Activated T-helper 1 cell treated with anti-CD3 and anti-CD28 coated beads, Interleukin-2, amount 50 U/mL, for 16 hours (primary cell): ENCODE results near the gene SKIC3.

Experiments
- DNase-seq, 2 donors: peaks; one replicate each; pipeline ENCODE4 v3.0.0-alpha.2; 2020; ENCODE audit warnings: low read depth in 1 of 2, low spot score in 1 of 2

The SKIC3 gene

GRCh38 chr5:95531491-95531890, 23.3 kb downstream of the SKIC3 start:
- no peak for DNase-seq

- DNase-seq = no peak
Observed at GRCh38 chr5:95530416-95530815, 24.4 kb downstream of the SKIC3 start.

GRCh38 chr5:95528565-95528964, 26.2 kb downstream of the SKIC3 start:
- no peak for DNase-seq

- no peak for DNase-seq
Observed at GRCh38 chr5:95526871-95527270, 27.9 kb downstream of the SKIC3 start.

DNA sequence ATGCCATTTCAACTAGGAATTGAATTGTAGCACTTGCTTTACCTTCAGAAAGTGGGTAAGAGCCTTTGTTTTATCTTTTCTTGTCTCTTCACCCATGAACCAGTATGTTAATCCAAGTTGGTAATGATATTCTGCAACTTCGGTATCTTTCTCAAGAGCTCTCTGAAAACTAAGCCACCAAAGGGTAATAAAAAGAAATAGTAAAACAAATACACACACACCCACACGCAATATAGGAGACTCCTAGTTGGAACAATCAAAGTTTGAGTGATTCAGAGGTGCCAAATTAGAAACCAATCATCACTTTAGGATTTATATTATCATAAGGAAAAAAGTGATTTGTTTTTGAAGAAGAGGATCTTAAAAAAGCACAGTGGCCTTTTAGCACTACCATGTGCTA, 30.4 kb downstream of the SKIC3 start:
- DNase-seq = no peak

GRCh38 chr5:95520206-95520605, 34.6 kb downstream of the SKIC3 start:
- no peak for DNase-seq

GRCh38 chr5:95519681-95520080, 35.1 kb downstream of the SKIC3 start:
- no peak for DNase-seq

- no peak for DNase-seq
Observed at GRCh38 chr5:95519151-95519550, 35.6 kb downstream of the SKIC3 start.

DNA sequence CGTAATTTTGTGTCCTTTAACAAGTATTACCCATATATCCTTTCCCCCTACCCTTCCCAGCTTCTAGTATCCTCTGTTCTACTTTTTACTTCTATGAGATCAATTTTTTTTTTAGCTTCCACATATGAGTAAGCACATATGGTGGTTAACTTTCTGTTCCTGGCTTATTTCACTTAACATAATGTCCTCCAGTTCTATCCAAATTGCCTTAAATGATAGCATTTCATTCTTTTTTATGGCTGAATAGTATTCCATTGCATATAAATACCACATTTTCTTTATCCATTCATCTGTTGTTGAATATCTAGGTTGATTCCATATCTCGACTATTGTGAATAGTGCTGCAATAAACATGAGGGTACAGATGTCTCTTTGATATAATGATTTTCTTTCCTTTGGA, 36.4 kb downstream of the SKIC3 start:
- no peak for DNase-seq

GRCh38 chr5:95511606-95512005, 43.2 kb downstream of the SKIC3 start:
- no peak for DNase-seq

- no peak for DNase-seq
Observed at GRCh38 chr5:95508550-95508949, 46.2 kb downstream of the SKIC3 start.
